Activated CD8-positive, alpha-beta memory T cell treated with anti-CD3 and anti-CD28 coated beads, Interleukin-2, amount 50 U/mL, for 48 hours (primary cell): Measurements from ENCODE around the gene GAGE10.
"Not testable (repeated sequence)": the region's sequence is repeated elsewhere in the genome, so short reads cannot be mapped to it uniquely, and the experiment has no call there.

Experiments
- DNase-seq: peaks from one replicate; pipeline ENCODE4 v3.0.0-alpha.2; 2020

GAGE10 gene

DNA sequence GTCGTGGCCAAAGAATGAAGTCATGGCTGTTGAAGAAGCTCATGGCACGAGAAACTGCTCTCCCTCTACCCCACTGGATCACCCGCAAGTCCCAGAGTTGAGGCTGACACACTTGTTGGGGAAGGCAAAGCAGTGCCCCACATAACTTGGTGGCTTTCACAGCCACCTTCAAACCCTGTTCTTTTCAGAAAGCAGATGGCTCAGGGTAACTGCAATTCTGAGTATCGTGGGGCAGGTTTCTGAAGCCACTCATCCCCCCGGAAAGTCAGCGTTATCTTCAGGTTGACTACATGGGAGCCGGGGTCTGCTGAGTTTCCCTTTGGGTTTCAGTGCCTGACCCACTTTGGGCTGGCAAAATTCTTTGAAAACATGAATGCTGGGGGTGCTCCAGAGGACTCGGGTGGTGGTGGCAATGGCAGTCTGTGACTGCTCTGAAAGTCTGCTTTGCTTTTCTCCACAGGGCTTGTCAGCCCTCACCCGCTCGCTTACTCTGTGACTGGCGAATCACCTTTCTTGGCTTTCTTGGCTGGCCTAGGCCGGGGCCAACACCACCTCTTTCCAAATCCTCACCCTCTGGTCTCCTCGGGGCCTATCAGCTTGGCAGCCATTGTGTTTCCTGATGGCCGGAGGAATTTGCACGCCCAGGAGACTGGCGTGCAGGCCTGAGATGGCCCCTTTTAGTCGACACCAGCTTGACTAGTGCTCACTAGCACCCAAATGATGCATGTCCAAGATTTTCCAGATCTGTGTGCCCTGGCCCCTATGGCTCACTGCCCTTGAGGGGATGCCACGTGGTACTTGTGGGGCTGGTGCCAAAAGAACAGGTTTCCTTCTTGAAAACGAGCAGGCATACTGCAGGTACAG lies 26.5 kb upstream of the GAGE10 start:
- peak; percentile 61 for DNase-seq

DNA sequence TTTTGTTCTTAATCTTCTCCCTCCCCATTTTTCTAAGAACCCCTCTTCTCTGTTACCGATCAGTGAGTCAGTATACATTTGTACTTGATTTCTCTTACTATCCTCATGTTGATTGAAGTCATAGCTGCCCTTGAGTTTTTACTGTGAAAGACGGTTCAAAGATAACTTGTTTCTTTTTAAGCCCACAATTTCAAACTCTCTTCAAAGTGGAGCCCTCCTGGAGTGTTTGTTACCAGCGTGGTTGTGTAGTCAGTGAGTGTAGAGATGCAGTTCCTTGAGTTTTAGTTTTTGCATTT lies 26.0 kb upstream of the GAGE10 start:
- DNase-seq = no peak

GRCh38 chrX:49278081-49278480 lies 25.4 kb upstream of the GAGE10 start:
- DNase-seq = no peak

DNA sequence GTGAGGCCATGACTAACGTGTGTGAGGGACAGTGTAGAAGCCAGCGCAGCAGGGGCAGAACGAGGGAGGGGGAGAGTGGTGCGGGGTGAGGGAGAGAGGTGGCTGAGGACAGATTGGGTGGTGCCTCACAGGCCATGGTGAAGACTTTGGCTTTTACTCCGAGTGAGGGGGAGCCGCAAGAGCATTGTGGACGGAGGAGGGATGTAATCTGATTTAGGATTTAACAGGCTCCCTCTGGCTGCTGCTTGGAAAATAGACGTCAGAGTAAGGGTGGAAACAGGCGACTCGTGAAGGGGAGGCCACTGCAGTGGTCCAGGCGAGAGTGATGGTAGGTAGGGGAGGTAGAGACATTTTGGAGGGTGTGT lies 20.8 kb upstream of the GAGE10 start:
- no peak for DNase-seq

DNA sequence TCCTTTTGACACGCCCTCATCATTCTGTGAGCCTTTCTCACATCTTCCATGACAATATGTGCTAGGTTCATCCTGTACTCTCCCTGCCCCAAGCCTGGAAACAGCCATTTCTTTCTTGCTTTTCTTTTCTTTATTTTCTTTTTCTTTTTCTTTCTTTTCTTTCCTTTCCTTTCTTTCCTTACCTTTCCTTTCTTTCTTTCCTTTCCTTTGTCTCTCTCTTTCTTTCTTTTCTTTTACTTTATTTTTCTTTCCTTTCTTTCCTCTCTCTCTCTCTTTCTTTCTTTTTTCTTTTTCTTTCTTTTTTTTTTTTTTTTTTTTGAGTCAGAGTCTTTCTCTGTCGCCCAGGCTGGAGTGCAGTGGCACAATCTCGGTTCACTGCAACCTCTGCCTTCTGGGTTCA lies 19.2 kb upstream of the GAGE10 start:
- no peak for DNase-seq

DNA sequence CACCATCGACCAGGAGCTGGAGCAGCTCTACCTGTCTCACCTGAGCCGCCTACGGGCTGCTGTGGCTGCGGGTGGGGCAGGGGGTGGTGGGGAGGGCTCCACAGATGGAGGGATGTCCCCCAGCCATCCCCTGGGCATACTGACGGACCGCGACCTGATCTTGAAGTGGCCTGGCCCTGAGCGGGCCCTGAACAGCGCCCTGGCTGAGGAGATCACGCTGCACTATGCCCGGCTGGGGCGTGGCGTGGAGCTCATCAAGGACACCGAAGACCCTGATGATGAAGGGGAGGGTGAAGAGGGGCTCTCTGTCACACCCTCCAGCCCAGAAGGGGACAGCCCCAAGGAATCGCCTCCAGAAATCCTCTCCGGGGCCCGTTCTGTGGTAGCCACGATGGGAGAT lies 17.3 kb upstream of the GAGE10 start:
- no peak for DNase-seq

DNA sequence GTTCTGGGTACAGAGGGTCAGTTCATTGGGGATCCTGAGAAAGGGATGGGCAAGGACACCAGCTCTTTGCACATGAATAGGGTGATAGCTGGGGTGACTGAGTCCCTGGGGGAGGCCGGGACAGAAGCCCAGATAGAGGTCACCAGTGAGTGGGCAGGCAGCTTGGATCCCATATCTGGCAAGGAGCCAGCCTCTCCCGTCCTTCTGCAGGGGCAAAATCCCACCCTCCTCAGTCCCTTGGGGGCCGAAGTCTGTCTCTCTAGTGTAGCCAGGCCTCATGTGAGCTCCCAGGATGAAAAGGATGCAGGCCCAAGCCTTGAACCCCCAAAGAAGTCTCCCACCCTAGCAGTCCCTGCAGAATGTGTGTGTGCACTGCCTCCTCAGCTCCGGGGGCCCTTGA lies 16.9 kb upstream of the GAGE10 start:
- no peak for DNase-seq

DNA sequence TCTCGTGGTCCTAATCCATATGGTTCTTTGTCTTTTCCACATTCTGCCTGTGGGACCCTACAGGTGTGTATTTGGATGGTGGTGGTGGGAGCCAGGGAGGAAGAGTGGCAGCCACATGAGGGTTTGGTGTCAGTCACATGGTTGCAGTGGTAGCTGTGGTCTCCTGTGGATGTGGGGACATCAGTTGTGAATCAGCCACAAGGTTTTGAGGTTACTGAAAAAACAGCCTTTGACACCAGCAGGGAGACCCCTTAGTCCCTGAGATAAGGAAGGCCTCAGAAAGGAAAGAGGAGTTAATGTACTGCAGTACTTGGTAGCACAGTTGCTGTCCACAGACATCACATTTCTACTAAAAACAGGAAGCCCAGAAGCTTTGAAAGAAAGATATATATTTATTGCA lies 15.8 kb upstream of the GAGE10 start:
- DNase-seq = no peak

GRCh38 chrX:49290215-49290614 lies 13.2 kb upstream of the GAGE10 start:
- no peak for DNase-seq

GRCh38 chrX:49291615-49292337 lies 11.7 kb upstream of the GAGE10 start:
- DNase-seq = peak; percentile 85

DNA sequence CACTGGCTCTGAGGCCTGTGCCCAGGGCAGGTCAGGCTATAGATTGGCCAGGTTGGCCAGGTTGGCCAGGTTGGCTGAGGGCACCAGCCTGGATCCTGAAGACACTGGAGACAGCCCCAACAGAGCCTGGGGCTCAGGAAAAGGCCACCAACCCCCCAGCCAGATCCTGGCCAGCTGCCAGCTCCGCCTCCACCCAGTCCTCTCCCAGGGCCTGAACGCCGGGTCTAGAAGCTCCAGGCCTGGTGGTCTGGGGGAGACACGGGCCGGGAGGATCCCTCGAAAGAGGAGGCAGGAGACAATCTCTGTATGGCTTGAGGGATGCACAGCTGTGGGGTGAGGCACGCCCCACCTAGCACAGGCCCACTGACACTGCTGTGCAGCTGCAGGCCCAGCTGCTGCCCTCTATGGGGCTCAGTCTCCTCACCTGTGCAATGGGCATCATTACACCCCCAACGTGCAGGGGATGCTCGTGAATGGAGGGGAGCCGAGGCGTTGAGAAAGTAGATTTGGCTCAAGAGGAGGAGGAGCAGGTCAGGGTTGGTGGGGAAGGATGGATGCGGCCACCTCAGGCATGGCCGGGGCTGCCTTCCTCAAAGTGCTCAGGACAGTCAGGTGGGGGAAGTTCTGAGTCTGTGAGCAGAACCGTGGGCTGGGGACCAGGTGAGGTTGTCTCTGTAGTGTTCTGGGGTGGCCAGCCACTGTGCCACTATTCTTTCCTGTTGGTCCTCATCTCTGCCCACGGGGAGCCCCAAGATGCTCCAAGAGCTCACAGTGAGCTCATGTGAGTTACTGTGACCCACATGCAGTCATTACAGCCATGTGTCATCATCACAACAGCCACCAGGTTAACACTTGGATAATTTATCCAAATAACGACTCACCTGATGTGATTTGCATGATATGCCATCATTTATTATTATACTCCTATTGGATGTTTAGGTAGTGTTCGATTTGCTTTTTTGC lies 10.8 kb upstream of the GAGE10 start:
- DNase-seq = no peak

DNA sequence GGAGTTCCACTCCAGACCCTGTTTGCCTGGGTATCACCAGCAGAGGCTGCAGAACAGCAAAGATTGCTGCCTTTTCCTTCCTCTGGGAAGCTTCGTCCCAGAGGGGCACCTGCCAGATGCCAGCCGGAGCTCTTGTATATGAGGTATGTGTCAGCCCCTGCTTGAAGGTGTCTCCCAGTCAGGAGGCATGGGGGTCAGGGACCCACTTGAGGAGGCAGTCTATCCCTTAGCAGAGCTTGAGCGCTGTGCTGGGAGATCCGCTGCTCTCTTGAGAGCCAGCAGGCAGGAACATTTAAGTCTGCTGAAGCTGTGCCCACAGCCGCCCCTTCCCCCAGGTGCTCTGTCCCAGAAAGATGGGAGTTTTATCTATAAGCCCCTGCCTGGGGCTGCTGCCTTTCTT lies 4.2 kb upstream of the GAGE10 start:
- not testable (repeated sequence) for DNase-seq

- no peak for DNase-seq
These were observed 2.7 kb upstream of the GAGE10 start for GRCh38 chrX:49300703-49301102.

DNA sequence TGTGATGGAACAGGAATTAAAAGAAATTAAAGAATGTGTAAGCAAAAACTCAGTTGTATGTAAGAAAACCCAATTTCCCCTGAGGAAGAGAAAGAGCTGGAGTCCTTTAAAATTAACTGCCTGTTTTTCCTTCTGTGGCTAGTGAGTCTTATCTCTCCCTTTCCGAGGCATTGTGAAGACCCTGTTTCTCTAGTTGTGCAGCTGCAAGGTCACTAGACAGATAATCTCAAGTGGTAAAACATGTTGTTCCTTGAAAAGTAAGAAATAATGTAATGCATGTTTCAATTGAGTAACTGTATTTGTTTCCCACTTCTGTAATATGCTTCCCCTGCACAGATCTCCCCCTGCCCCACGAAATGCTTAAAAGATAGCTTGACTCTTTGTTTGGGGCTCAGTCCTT lies 4.3 kb downstream of the GAGE10 start:
- DNase-seq = not testable (repeated sequence)

DNA sequence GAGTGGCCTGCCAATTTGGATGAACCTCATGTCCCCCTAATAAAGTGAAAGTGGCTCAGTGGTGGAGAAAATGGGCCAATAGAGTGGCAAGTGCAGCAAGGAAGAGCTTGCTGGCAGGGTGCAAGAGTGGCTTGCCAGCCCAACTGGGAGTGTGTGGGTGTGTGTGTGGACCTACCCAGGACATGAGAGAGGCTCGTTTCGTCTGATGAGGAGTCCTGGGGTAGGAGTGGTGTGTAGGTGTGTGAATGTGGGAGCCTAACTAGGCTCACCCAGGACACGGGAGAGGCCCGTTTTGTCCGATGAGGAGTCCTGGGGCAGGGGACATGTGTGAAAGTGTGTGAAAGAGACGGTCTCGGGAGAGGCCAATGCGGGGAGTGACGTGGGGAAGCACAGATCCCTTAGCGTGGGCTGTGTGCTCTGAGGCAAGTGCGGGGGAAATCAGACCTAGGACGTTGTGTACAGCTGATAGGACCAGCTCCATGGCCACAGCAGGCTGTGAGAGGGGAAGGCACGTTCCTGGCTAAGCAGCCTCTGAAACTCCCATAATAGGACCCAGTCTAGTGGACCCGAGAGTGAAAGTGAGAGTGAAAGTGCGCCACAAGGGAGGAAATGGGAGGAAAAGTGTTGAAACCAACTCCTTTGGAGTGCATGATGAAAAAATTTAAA lies 5.3 kb downstream of the GAGE10 start:
- no peak for DNase-seq

DNA sequence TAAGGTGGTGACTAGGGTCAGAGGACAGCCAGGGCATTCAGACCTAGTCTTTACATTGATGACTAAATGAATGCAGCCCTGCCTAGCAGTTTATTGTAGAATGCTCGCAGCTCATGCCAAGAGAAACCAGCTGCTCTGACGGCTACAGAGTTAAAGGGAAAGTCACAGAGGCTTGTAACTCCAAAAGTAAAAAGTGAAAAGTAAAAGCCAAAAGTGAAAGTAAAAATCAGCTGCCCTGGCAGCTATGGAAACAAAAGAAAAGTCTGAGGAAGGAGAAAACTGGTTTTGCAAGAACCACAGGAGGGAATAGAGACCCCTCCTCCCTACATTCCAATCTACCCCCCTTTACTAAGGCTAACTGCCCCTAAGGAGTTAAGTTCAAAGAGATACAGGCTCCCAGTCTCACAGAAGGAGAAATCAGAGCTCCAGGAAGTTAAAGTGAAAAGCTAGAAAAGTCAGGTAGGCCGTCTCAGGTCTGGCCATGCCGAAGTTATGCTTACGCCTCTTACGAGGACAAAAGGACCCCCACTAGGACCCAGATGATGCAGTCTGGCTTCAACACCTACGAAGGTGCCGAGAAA lies 6.0 kb downstream of the GAGE10 start:
- no peak for DNase-seq

DNA sequence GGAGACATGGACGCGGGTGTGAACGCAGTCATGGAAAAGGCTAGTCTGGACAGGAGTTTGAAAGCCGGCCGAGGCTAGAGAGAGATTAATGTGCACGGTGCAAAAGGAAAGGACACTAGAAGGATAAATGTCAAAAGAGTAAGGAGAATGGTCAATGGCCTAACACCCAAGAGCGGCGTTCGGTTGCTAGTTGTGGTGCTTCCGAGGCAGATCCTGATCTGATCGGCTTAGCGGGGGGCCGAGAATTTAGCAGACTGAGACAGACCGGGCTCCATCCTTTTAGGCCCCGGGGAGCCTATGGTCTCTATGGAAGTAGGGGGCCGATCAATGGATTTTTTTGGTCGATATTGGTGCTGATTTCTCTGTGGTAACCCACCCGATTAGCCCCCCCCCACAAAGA lies 6.9 kb downstream of the GAGE10 start:
- DNase-seq = no peak

GRCh38 chrX:49312176-49312575 lies 8.7 kb downstream of the GAGE10 start:
- DNase-seq = no peak

DNA sequence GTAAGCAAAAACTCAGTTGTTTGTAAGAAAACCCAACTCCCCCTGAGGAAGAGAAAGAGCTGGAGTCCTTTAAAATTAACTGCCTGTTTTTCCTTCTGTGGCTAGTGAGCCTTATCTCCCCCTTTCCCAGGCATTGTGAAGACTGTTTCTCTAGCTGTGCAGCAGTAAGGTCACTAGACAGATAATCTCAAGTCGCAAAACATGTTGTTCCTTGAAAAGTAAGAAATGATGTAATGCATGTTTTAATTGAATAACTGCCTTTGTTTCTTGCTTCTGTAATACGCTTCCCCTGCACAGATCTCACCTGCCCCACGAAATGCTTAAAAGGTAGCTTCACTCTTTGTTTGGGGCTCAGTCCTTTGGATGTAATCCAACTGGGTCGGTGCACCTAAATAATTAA lies 12.6 kb downstream of the GAGE10 start:
- DNase-seq = no peak

DNA sequence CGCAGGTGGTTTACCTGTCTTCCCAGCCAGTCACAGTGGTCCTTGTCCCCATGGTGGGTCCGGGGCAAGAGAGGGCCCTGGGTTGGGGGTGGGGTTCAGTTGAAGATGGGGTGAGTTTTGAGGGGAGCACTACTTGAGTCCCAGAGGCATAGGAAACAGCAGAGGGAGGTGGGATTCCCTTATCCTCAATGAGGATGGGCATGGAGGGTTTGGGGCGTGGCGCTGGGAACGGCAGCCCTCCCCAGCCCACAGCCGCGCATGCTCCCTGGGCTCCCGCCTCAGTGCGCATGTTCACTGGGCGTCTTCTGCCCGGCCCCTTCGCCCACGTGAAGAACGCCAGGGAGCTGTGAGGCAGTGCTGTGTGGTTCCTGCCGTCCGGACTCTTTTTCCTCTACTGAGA lies 18.3 kb downstream of the GAGE10 start, which contains the start of gene GAGE12J:
Gene GAGE12J (plus strand): TSS at position 301 of the 400 bp plus-strand sequence. CDS start 1,157 bp downstream, outside the sequence.
- not testable (repeated sequence) for DNase-seq

GRCh38 chrX:49322266-49322665 lies 18.8 kb downstream of the GAGE10 start:
- not testable (repeated sequence) for DNase-seq

- DNase-seq = not testable (repeated sequence)
These were observed 20.3 kb downstream of the GAGE10 start for GRCh38 chrX:49323735-49324134.
